Progenitor cell of endocrine pancreas (in vitro differentiated cells): Measurements from ENCODE around the gene TADA3. TPM values are rescaled to one million over a fixed set of nuclear protein-coding genes. Genes with fewer than 3 reads are reported as not detected.

Experiments
- DNase-seq: peaks from one replicate; pipeline ENCODE4 v3.0.0; 2021; ENCODE audit warnings: low spot score; ENCODE audit not compliant: unreplicated experiment
- H3K27ac Mint-ChIP-seq: 2 replicates; pipeline ENCODE4 v1.8.0; 2021; ENCODE audit warnings: mild to moderate bottlenecking, moderate library complexity, mixed read lengths
- H3K27me3 Mint-ChIP-seq: 2 replicates; pipeline ENCODE4 v1.8.0; 2021; ENCODE audit warnings: mixed read lengths
- H3K36me3 Mint-ChIP-seq: 2 replicates; pipeline ENCODE4 v1.8.0; 2022; ENCODE audit warnings: mixed read lengths; ENCODE audit not compliant: insufficient read depth
- H3K4me1 Mint-ChIP-seq: 2 replicates; pipeline ENCODE4 v1.8.0; 2021; ENCODE audit warnings: low read depth, mixed read lengths
- H3K4me3 Mint-ChIP-seq: 2 replicates; pipeline ENCODE4 v1.8.0; 2021; ENCODE audit warnings: low read depth, mild to moderate bottlenecking, moderate library complexity, mixed read lengths
- H3K9me3 Mint-ChIP-seq: 2 replicates; pipeline ENCODE4 v1.8.0; 2021; ENCODE audit warnings: low read depth, mixed read lengths
- total RNA-seq: library from RNA; stranded (reverse); gene quantifications from 2 replicates; pipeline ENCODE4 v1.2.1, GENCODE V29; 2021
- TF ChIP-seq, protein P1 (sequence below): fragments of 200-600 bp; sonication (generic); IDR thresholded peaks from one replicate; pipeline ENCODE4 v1.5.0; 2021; ENCODE audit warnings: antibody characterized with exemption, mild to moderate bottlenecking; ENCODE audit not compliant: unreplicated experiment

Gene TADA3
- total RNA-seq, 1 donor from 2014 or later = 70.8 TPM

- Mint-ChIP-seq H3K36me3 (peaks cover 19% of the 10 kb centered on the region), H3K4me1 (peaks cover 12% of the 10 kb centered on the region), H3K27me3 (no peaks in the 10 kb centered on the region), H3K4me3 (no peak overlapping the region), H3K9me3 (no peaks in the 10 kb centered on the region), H3K27ac (no peak overlapping the region)
- TF ChIP-seq, protein P1, sequence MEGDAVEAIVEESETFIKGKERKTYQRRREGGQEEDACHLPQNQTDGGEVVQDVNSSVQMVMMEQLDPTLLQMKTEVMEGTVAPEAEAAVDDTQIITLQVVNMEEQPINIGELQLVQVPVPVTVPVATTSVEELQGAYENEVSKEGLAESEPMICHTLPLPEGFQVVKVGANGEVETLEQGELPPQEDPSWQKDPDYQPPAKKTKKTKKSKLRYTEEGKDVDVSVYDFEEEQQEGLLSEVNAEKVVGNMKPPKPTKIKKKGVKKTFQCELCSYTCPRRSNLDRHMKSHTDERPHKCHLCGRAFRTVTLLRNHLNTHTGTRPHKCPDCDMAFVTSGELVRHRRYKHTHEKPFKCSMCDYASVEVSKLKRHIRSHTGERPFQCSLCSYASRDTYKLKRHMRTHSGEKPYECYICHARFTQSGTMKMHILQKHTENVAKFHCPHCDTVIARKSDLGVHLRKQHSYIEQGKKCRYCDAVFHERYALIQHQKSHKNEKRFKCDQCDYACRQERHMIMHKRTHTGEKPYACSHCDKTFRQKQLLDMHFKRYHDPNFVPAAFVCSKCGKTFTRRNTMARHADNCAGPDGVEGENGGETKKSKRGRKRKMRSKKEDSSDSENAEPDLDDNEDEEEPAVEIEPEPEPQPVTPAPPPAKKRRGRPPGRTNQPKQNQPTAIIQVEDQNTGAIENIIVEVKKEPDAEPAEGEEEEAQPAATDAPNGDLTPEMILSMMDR = no peak
- no peak for DNase-seq
Observed at GRCh38 chr3:9797196-9797945, 5.1 kb upstream of the TADA3 start.

GRCh38 chr3:9795207-9795606, 2.9 kb upstream of the TADA3 start:
- no peaks in the 10 kb centered on the region for H3K9me3 Mint-ChIP-seq
- no peaks in the 10 kb centered on the region for H3K27me3 Mint-ChIP-seq
- peak overlapping the region; percentile 82 for H3K27ac Mint-ChIP-seq
- peaks cover 15% of the 10 kb centered on the region for H3K36me3 Mint-ChIP-seq
- DNase-seq = no peak
- peak overlapping the region; percentile 71 for H3K4me3 Mint-ChIP-seq
- TF ChIP-seq, protein P1 = no peak
- H3K4me1 Mint-ChIP-seq = peaks cover 16% of the 10 kb centered on the region

DNA sequence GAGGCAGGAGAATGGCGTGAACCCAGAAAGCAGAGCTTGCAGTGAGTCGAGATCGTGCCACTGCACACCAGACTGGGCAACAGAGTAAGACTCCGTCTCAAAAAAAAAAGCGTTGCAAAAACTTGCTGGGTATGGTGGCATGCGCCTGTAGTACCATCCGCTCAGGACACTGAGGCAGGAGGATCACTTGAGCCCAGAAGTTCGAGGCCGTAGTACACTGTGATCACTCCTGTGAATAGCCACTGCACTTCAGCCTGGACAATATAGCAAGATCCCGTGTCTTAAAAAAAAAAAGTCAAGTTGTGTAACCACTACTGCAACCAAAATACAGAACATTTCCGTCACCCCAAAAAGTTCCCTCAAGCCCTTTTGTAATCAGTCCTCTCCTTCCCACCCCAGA, 2.1 kb upstream of the TADA3 start:
- peaks cover 17% of the 10 kb centered on the region for H3K36me3 Mint-ChIP-seq

DNA sequence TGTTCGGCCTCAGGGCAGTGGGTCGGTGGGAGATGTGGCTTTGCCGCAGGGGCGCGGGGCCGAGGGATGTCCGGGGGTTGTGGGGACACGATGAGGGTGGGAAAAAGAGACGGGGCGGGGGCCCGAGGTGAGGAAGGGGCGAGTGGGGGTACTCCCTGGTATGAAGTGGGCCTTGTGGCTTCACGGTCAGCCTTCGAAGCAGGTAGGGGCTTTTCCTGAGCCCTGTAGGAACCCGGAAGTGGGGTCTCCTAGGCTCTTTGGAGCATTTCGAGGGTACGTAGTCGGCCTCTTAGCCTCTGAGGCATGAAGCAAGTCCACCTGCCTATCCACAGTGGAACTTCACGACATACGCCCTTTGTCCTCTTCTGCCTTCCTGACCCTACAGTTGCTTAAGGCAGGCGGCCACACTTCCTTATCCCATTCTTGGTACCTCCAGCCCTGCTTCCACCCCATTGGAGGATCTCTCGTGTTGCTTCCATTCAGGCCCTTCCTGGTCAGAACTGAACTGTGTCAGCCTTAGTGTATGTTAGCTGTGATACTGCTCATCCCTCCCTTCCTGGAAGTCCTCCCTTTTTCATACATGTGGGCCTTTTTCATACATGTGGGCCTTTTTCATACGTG, 998 bp upstream of the TADA3 start:
- no peak for DNase-seq
- Mint-ChIP-seq H3K4me1 (peaks cover 16% of the 10 kb centered on the region), H3K36me3 (peaks cover 22% of the 10 kb centered on the region), H3K27ac (peak overlapping the region; percentile 100), H3K4me3 (peak overlapping the region; percentile 95), H3K9me3 (no peaks in the 10 kb centered on the region), H3K27me3 (no peaks in the 10 kb centered on the region)
- TF ChIP-seq, protein P1 = no peak

More for the DNA sequence above, 2.1 kb upstream of the TADA3 start:
- TF ChIP-seq, protein P1 = no peak
- H3K27me3 Mint-ChIP-seq = no peaks in the 10 kb centered on the region
- no peak for DNase-seq
- peak overlapping the region; percentile 95 for H3K4me3 Mint-ChIP-seq
- H3K27ac Mint-ChIP-seq = peak overlapping the region; percentile 100
- H3K9me3 Mint-ChIP-seq = no peaks in the 10 kb centered on the region
- H3K4me1 Mint-ChIP-seq = peaks cover 16% of the 10 kb centered on the region

GRCh38 chr3:9791790-9792404, 376 bp downstream of the TADA3 start:
- Mint-ChIP-seq H3K36me3 (peaks cover 25% of the 10 kb centered on the region), H3K27me3 (no peaks in the 10 kb centered on the region), H3K9me3 (no peaks in the 10 kb centered on the region), H3K27ac (peak overlapping the region; percentile 100), H3K4me3 (peak overlapping the region; percentile 95), H3K4me1 (peaks cover 16% of the 10 kb centered on the region)
- no peak for DNase-seq
- TF ChIP-seq, protein P1 = no peak
